Measurements from ENCODE around the gene STON2.

The STON2 gene

GRCh38 chr14:81418057-81418790 is 18.1 kb upstream of the STON2 start:
- no peak for DNase-seq

DNA sequence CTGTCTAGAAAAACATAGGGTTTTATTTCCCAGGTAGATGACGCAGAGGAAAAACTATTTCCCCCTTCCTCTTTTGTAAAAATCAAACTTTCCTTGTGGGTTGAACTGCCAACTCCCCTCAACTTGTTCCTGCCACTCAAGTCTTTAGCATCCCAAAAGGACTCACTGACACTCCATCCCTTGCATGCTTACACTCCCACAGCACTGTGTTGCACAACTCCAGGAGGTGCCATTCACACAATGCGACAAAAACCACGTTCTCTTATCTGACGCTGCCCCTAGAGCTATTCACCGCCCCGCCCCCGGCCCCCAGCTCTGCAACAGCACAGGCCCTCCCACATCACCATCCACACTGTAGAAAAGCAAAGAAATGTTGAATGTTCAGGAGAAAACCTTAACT is 16.9 kb upstream of the STON2 start:
- peak in 1 of 2 donors; percentile 14 for DNase-seq

DNA sequence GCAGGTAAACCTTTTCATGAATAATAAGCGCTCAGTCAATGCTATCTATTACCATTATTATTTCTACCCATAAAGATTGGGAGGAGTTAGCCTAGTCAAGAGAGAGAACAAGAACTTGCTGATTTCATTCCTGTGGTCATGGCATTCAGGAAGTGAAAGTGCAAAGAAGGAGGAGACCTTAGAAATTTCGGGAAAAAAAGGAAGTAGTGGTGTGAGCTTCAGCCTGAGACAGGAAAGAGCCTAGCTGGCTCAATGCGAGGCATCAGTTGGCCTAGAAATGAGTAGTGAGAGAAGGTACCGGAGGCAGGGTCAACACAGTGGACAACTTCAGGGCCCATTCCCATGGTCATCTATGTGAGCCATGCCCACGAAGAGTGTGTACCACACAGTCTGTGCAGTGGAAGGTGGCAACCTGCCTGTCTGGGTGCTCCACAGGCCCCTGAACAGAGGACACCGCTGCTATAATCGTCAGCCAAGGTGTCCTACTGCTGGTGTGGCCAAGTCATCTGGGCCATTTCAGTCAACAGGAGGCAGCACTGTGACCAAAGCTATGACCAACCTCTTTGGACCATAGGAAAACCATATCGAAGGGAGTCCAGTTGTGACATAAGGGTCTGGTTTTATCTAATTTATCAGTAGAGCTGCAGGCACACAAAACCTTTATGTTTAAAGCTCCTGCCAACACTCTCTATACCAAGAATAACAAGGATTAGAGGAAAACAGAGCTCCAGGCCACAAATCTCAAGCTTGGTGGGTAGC is 16.2 kb upstream of the STON2 start:
- DNase-seq = peak; percentile 86 to 93

DNA sequence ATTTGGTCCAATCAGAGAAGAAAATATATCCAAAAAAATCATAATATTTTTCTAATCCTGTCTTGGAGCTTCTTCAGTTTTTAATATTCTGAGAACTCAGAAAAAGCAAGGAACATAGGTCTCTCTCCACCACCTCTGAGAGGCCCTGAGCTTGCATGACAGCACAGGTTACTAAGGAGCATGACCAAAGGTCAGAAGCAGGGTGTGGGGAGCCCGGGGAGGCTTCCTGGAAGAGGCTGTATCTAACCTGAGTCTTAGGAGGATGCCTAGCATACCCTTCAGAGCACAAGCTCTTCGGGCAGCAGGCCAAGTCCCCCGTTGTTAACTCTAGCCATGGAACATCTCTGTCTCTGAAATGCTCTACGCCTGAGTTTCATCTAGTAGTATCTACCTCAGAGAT is 15.7 kb upstream of the STON2 start:
- no peak for DNase-seq

DNA sequence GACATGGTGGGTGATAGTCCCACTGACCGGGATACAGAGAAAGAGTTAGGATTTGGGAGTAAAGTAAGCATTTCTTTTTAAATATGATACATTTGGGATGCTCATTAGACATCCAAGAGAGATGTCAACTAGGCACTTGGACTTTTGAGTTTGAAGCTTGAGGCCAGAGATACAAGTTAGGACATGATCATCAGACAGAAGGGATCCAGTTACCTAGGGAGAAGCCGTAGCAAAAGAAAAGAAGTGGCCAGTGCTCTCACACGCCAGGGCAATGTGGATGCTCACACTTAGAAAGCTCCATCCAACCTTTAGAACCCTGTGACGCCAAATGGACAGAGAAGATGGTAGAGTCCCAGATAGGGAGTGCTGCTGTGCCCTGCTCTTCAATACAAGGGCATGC is 14.0 kb upstream of the STON2 start:
- DNase-seq = no peak

- no peak for DNase-seq
These were observed 12.7 kb upstream of the STON2 start for GRCh38 chr14:81412779-81413178.

GRCh38 chr14:81408595-81408994 is 8.5 kb upstream of the STON2 start:
- DNase-seq = no peak

- no peak for DNase-seq
These were observed 6.7 kb upstream of the STON2 start for GRCh38 chr14:81406863-81407262.

- DNase-seq = peak; percentile 67 to 75
These were observed 2.0 kb upstream of the STON2 start for GRCh38 chr14:81402123-81402495.

GRCh38 chr14:81401420-81402122 is 1.4 kb upstream of the STON2 start:
- peak; percentile 96 to 98 for DNase-seq

DNA sequence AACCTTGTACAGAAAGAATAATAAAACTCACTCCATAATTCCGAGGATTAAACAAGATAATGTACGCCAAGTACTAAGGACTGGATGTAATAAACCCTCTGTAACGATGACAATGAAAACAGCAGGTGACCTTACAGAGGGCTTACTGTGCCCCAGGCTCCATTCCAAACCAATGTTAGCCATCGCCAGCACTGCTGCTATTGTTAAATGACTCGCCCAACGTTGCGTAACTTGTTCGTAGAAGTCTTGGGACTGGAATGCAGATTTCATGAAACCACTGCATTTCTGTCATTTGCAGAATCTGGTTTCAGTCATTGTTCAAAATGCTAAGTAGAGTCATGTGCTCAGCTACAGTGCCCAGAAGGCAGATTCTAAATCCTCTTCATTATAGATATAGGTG is 728 bp upstream of the STON2 start:
- DNase-seq = peak; percentile 90 to 93

GRCh38 chr14:81398196-81398891 is 1.8 kb downstream of the STON2 start:
- DNase-seq = no peak

DNA sequence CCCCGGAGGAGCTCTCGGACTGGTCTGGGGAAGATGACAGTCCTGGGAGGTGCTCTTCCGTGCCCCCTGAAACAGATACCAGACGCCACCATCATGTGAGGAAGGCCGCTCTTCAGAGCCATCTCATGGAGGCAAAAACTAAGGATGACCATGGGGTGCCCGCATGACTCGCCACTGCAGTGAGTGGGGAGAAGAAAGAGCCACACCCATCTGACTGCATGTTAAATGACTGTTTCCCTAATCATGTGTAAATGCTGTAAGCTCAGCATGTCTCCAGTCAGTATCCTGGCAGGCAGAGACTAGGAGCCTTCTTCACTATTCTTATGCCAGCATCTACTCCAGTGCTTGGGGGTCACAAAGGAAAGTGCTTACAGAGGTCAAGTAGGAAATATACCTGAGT is 4.0 kb downstream of the STON2 start:
- DNase-seq = peak; percentile 61

DNA sequence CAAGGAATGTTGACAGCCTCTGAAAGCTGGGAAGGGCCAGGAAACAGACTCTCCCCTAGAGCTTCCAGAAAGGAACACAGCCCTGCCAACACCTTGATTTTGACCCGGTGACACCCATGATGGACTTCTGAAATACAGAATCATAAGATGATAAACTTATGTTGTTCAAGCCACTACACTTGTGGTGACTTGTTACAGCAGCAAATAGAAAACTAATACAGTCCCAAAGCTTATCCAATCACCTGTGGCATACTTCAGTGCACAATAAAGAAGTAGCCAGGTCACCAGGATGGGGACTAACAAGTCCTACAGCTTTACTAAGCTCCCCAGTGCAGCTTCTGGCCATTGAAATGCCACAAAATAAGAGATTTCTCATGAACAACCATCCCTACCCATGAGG is 5.4 kb downstream of the STON2 start:
- no peak for DNase-seq

- DNase-seq = no peak
These were observed 7.0 kb downstream of the STON2 start for GRCh38 chr14:81392976-81393643.

DNA sequence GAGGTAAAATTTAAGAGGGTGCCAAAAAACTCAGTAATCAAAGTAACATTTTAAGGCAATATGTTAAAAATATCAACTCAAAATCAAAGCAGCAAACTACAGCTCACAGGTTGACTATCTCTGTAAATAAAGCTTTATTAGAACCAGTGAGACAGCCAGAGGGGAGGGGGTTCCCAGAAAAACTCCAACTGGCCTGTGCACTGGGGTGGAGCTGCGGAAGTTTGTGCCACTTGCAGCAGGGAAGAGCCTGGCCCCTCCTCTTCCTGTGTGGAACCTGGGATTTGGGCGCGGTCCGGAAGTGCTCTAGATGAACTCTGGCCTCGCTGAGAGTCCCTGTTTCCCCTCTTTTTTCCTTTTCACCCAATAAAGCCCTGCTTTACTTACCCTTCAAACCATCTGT is 8.1 kb downstream of the STON2 start:
- no peak for DNase-seq

GRCh38 chr14:81390696-81391095 is 9.4 kb downstream of the STON2 start:
- no peak for DNase-seq

- DNase-seq = no peak
These were observed 11.8 kb downstream of the STON2 start for GRCh38 chr14:81388336-81388735.

DNA sequence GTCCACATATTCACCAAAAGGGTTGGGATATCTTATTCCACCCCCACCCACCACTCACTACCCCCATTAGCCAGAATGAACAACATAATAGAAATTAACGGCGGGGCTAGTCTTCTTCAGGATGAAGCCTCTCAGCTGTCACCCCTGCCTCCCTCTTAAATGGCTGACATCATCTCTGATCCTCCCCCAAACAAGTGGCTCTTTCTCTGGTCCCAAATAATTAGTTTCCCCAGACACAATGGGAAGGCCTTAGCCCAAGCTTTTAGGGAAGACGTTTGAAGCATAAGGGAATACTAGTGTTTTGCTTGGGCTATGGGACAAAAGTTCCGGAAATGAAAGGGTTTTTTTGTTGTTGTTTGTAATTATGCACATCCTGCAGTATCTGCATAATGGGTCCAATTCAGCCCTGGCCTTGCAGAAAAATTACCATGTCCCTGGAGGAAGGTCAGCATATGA is 13.8 kb downstream of the STON2 start:
- DNase-seq = no peak

GRCh38 chr14:81385886-81386285 is 14.2 kb downstream of the STON2 start:
- no peak for DNase-seq

DNA sequence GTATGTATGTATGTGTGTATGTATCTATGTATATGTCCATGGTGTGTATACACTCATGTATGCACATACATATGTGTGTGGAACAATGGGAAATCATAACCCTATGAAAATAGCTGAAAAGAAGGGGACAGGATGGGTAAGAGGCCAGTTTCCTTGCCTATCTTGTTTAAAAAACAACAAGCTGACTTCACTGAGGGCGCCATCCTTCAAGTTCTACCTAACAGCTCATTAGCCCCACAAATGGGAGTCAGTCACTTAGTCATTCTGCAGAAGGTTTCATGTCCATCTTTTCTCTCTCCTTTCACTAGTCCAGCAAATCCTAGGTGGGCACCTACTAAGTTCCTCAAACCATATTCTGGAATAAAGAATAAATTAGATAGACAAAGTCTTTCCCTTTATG is 14.7 kb downstream of the STON2 start:
- no peak for DNase-seq

- DNase-seq = no peak
These were observed 15.2 kb downstream of the STON2 start for GRCh38 chr14:81384900-81385299.

Measured in inflammatory macrophage treated with lipopolysaccharide for 1 hour (primary cell).